Neural cell (in vitro differentiated cells): ENCODE data around the gene ZNF831.

Experiments used
- CTCF ChIP-seq: fragments of 450-650 bp; IDR thresholded peaks from 2 replicates; pipeline ENCODE4 v1.5.1; 2014; ENCODE audit warnings: antibody characterized with exemption, mild to moderate bottlenecking, moderate library complexity; ENCODE audit not compliant: poor library complexity, severe bottlenecking
- EP300 ChIP-seq: fragments of 450-650 bp; conservative IDR thresholded peaks from 2 replicates; pipeline ENCODE4 v1.6.1; 2014; ENCODE audit warnings: antibody characterized with exemption, mild to moderate bottlenecking, moderate library complexity; ENCODE audit not compliant: poor library complexity, severe bottlenecking
- EZH2 ChIP-seq: fragments of 200-600, 300-800 bp; shearing (Covaris generic), sonication (generic); IDR thresholded peaks from 2 replicates; pipeline ENCODE4 v1.6.1; 2014; ENCODE audit warnings: antibody characterized with exemption, low read length, borderline replicate concordance, mild to moderate bottlenecking; ENCODE audit not compliant: insufficient read depth, poor library complexity, severe bottlenecking
- MXI1 ChIP-seq: fragments of 450-650 bp; conservative IDR thresholded peaks from 2 replicates; pipeline ENCODE4 v1.6.1; 2014; ENCODE audit warnings: antibody characterized with exemption, mild to moderate bottlenecking; ENCODE audit not compliant: poor library complexity, severe bottlenecking
- POLR2AphosphoS5 ChIP-seq: IDR thresholded peaks from 2 replicates; pipeline ENCODE4 v1.6.1; 2012
- RAD21 ChIP-seq: fragments of 450-650 bp; conservative IDR thresholded peaks from 2 replicates; pipeline ENCODE4 v1.6.1; 2014; ENCODE audit warnings: antibody characterized with exemption, mild to moderate bottlenecking, moderate library complexity
- REST ChIP-seq: IDR thresholded peaks from 2 replicates; pipeline ENCODE4 v1.6.1; 2012; ENCODE audit warnings: borderline replicate concordance
- SMC3 ChIP-seq: fragments of 450-650 bp; conservative IDR thresholded peaks from 2 replicates; pipeline ENCODE4 v1.6.1; 2014; ENCODE audit warnings: antibody characterized with exemption, mild to moderate bottlenecking, moderate library complexity; ENCODE audit not compliant: poor library complexity
- TAF1 ChIP-seq: IDR thresholded peaks from 2 replicates; pipeline ENCODE4 v1.6.1; 2012; ENCODE audit warnings: low read depth

GRCh38 chr20:59207235-59207634 lies 43.6 kb downstream of the ZNF831 start:
- no peak for TF ChIP-seq CTCF
- no peak for TF ChIP-seq RAD21
- TF ChIP-seq EP300 = no peak
- no peak for TF ChIP-seq POLR2AphosphoS5
- no peak for TF ChIP-seq SMC3
- TF ChIP-seq REST = no peak
- TF ChIP-seq EZH2 = no peak
- TF ChIP-seq TAF1 = no peak
- no peak for TF ChIP-seq MXI1
